Activated naive CD4-positive, alpha-beta T cell treated with anti-CD3 and anti-CD28 coated beads, Interleukin-2, amount 50 U/mL, for 24 hours (primary cell): ENCODE results near the gene PALD1.

Experiments used
- H3K27ac Mint-ChIP-seq: one replicate; pipeline ENCODE4 v1.8.0; 2021; ENCODE audit warnings: mild to moderate bottlenecking, mixed read lengths
- H3K27me3 Mint-ChIP-seq: one replicate; pipeline ENCODE4 v1.8.0; 2021; ENCODE audit warnings: mixed read lengths
- H3K36me3 Mint-ChIP-seq: one replicate; pipeline ENCODE4 v1.8.0; 2021; ENCODE audit warnings: mixed read lengths
- H3K4me1 Mint-ChIP-seq: one replicate; pipeline ENCODE4 v1.8.0; 2021; ENCODE audit warnings: mixed read lengths
- H3K4me3 Mint-ChIP-seq: one replicate; pipeline ENCODE4 v1.8.0; 2021; ENCODE audit warnings: mild to moderate bottlenecking, mixed read lengths
- H3K9me3 Mint-ChIP-seq: one replicate; pipeline ENCODE4 v1.8.0; 2021; ENCODE audit warnings: mixed read lengths

Gene PALD1

DNA sequence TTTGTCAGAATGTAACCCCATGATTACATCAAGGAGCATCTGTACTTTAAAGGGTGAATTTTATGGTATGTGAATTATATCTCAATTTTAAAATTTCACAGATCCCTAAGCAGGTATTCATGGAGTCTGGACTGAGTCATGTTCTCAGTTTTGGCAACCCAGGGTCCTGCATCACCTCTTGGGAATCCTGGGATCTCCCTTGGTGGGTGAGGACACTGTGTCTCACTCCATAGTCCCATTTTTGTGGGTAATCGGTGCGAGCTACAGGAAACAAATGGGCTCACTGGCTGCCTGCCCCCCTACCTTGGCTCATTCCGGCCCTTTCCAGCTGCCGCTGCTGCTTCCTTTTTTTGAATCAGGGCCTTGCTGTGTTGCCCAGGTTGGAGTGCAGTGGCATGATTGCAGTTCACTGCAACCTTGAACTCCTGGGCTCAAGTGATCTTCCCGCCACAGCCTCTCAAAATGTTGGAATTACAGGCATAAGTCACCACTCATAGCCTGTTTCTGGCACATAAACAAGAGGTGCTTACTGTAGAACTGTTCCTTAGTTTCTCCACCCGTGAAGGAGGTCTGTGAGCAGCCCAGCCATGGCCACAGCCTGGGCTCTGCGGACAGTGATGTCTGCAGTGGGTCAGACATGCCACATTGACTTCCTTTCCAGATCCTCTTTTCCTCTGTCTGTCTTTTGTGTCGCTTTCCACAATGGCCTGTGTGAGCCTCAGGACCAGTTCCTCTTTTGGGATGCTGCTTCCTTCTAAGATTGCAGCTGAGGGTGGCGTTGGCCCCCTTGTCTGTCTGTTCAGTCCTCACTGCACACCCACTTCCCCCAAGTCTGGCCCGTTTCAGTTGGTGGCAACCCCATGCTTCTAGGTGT is 14.5 kb downstream of the PALD1 start:
- Mint-ChIP-seq H3K36me3 (no peaks in the 10 kb centered on the region), H3K27ac (peak overlapping the region; percentile 47), H3K4me3 (no peak overlapping the region), H3K4me1 (peaks cover 20% of the 10 kb centered on the region), H3K9me3 (no peaks in the 10 kb centered on the region), H3K27me3 (no peaks in the 10 kb centered on the region)

DNA sequence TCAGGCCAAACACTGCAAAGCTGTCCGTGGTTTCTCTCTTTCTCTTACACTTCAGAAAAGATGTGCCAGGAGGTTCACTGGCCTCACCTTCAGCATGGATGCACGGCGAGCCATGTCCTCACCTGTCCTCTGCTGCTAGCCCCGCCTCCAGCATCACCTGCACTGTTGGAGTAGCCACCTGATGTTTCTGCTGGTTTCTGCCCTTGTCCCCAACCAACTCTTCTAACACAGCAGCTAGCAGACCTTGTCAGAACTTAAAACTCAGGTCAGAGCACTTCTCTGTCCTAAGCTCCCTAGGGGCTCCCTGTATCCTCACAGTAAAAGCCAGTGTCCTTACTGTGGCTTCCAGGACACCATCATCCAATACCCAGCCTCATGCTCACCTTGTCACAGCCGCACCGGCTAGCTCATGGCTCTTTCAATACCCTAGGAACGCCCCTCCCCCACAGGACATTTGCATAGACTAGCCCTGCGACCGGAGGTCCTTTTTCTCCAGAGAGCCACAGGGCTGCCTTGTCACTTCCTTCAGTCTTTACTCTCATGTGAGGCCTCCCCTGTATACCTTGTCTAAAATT is 15.2 kb downstream of the PALD1 start:
- Mint-ChIP-seq H3K27ac (peak overlapping the region; percentile 47), H3K27me3 (no peaks in the 10 kb centered on the region), H3K4me3 (no peak overlapping the region), H3K36me3 (no peaks in the 10 kb centered on the region), H3K4me1 (peaks cover 20% of the 10 kb centered on the region), H3K9me3 (no peaks in the 10 kb centered on the region)

DNA sequence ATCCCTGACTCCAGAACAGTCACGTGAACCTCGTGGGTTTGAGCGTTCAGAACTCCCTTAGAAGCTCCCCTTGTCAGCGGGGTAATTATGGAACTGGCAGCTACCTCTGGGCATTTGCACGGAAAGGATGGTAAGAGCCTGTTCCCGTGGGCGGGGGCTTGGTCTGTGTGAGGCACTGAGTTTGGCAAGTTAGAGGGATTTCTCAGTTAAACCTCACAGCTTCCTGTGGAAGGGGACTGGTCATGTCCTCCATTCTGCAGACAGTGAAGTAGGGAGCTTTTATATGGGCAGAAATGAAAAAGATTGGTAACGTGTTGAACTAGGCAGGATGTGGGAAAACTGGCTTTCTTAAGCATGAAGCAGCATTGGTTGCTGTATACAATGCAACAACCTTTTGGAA is 16.0 kb downstream of the PALD1 start:
- Mint-ChIP-seq H3K4me1 (peaks cover 20% of the 10 kb centered on the region), H3K27ac (no peak overlapping the region)

DNA sequence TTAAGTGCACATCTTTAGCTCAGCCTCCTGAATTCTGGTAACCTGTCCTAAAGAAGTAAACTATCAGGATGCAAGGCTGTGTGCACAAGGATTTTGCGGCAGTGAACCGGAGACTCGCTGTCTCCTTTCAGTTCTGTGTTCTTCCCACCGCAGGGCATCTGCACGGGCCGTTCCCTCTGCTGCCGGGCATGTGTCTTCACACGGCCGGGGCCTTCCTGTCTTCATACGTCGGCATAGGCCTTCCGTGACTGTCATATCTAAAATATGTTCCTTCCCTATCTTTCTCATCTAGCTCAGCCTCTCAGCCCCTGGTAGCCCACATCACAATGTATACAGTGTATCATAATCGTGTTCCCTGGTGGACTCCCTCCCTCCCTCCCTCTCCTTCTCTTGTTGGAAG is 16.4 kb downstream of the PALD1 start:
- no peak overlapping the region for H3K27ac Mint-ChIP-seq
- H3K4me1 Mint-ChIP-seq, result peaks cover 20% of the 10 kb centered on the region
- no peaks in the 10 kb centered on the region for H3K36me3 Mint-ChIP-seq
- peak overlapping the region; percentile 31 for H3K4me3 Mint-ChIP-seq
- H3K9me3 Mint-ChIP-seq, result no peaks in the 10 kb centered on the region
- no peaks in the 10 kb centered on the region for H3K27me3 Mint-ChIP-seq

More for the DNA sequence above, 16.0 kb downstream of the PALD1 start:
- no peaks in the 10 kb centered on the region for H3K27me3 Mint-ChIP-seq
- no peaks in the 10 kb centered on the region for H3K9me3 Mint-ChIP-seq
- peak overlapping the region; percentile 31 for H3K4me3 Mint-ChIP-seq
- H3K36me3 Mint-ChIP-seq, result no peaks in the 10 kb centered on the region

DNA sequence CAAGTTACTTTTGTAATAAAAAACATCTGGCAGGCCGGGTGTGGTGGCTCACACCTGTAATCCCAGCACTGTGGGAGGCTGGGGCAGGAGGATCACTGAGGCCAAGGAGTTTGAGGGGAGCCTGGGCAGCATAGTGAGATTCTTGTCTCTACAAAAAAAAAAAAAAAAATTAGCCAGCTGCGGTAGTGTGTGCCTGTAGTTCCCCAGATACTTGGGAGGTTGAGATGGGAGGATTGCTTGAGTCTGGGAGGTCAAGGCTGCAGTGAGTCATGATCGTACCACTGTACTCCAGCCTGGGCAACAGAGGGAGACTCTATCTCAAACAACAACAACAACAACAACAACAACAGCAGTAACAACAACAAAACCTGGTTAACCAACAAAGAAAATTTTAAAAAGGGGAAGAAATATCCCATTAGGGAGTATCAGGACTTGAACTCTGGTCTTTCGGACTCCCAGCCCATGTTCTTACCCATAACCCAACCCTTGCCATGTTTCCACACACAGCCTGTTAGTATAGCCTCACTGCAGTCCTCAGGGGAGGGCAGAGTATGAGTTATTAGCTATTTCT is 17.2 kb downstream of the PALD1 start:
- H3K4me3 Mint-ChIP-seq, result no peak overlapping the region
- H3K36me3 Mint-ChIP-seq, result no peaks in the 10 kb centered on the region
- H3K9me3 Mint-ChIP-seq, result no peaks in the 10 kb centered on the region
- H3K27ac Mint-ChIP-seq, result no peak overlapping the region
- H3K4me1 Mint-ChIP-seq, result peaks cover 20% of the 10 kb centered on the region
- H3K27me3 Mint-ChIP-seq, result no peaks in the 10 kb centered on the region

DNA sequence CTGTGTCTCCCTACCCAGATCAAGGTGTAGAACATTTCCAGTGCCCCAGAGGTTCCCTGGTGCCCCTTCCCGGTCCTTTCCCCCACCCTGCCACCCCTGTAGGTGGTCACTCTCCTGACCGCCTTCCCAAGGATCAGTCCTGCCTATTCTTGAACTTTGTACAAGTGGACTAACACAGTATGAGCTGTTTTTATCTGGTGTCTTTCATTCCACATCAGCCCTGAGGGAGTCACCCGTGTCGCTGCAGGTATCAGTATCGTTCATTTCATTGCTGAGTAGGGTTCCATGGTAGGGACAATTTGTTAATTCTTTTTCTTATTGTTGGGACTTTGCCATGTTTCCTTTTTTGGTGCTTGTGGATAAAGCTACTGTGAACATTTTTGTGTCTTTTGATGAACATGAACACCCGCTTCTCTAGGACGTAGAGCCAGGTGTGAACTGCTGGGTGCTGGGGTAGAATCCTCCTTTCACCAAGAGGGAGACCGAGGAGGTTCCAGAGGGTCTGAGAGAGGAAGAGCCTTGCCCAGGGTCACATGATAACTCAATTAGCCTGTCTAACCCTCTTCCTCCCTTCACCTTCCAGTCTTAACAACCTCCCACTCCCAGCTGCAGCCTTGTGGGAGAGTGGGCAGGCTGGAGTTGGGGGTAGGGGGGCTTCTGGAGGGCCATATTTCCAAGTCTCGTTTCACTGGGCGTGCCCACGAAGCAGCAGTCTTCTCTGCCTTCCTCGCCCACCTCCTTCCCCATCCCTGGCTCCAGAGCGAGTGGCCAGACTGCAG is 18.0 kb downstream of the PALD1 start:
- Mint-ChIP-seq H3K4me3 (no peak overlapping the region), H3K27ac (no peak overlapping the region), H3K4me1 (peaks cover 20% of the 10 kb centered on the region), H3K27me3 (no peaks in the 10 kb centered on the region), H3K36me3 (no peaks in the 10 kb centered on the region), H3K9me3 (no peaks in the 10 kb centered on the region)

DNA sequence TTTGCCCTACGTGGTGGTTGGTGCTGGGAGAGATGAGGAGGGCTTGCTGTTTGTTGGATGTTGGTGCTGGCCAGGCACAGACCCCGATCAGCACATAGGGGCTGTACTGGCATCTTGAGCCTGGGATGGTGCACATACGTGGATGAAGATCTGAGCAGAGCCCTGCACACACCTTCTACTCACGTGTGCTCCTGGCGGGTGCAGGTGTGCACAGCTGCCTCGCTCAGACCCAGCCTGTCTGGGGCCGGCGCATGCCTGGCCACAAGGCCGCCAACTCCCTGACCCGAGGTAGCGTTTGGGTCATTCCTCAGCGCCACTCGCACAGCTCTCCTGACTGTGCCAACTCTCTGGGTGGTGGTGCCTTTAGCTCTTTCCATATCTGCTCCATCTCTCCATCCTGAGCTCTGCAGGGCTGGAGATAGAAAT is 18.6 kb downstream of the PALD1 start:
- no peaks in the 10 kb centered on the region for H3K27me3 Mint-ChIP-seq
- H3K36me3 Mint-ChIP-seq, result no peaks in the 10 kb centered on the region
- H3K9me3 Mint-ChIP-seq, result no peaks in the 10 kb centered on the region
- peaks cover 20% of the 10 kb centered on the region for H3K4me1 Mint-ChIP-seq
- no peak overlapping the region for H3K27ac Mint-ChIP-seq
- H3K4me3 Mint-ChIP-seq, result no peak overlapping the region

DNA sequence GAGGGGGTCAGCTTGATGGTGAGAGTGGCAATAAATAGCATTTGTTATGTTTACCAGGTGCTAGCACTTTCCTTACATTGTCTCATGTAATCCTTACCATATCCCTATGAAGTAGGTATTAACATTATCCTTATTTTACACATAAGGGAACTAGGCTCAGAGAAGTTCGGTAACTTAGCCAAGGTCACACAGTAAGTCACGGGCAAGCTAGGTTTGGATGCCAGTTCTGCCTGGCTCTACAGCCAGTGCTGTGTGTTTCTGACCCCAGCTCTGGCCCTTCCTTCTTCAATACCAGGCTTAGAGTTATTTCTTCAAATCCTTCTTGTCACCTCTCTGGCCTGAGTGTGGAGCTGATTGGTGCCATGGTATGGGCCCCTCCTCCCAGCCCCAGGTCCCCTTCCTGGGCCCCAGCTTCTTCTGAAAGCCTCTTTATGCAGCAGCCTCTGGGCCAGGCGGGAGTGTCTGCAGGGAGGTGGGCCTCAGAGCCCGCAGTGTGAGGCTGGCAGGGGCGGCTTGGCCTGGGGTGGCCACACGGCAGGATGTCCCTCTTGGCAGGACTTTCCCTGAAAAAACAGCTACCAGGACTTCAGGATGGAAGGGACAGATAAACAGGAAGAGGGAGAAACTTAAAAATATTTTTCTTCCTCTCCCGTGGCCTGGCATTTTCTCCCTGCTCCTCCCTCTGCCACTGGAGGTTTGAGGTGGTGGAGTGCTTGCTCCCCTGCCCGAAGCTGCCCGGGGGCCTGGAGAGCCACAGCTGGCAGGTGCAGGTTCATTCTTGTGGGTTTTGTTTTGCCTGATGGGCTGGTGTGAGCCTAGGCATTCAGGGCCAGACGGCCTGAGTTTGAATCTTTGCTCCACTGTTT is 20.6 kb downstream of the PALD1 start:
- H3K4me1 Mint-ChIP-seq, result peaks cover 13% of the 10 kb centered on the region
- H3K4me3 Mint-ChIP-seq, result no peak overlapping the region
- no peaks in the 10 kb centered on the region for H3K27me3 Mint-ChIP-seq
- no peaks in the 10 kb centered on the region for H3K36me3 Mint-ChIP-seq
- no peak overlapping the region for H3K27ac Mint-ChIP-seq
- H3K9me3 Mint-ChIP-seq, result no peaks in the 10 kb centered on the region

DNA sequence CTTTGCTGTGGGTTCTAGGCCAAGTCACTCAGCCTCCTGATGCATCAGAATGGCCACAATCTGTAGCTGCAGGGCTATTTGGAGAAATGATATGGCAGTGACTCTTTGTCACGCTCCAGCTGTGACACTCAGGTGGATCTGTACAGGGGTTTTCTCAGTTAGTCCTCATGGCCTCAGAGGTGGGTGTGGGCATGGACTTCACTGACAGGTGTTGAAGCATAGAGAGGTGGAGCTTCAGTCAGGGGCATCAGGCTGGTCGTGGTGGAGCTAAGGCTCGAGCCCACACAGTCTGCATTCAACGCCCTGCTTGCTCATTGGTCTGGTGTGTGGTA is 21.2 kb downstream of the PALD1 start:
- Mint-ChIP-seq H3K27me3 (no peaks in the 10 kb centered on the region), H3K36me3 (no peaks in the 10 kb centered on the region), H3K4me1 (peaks cover 7% of the 10 kb centered on the region), H3K9me3 (no peaks in the 10 kb centered on the region), H3K4me3 (no peak overlapping the region), H3K27ac (no peak overlapping the region)

DNA sequence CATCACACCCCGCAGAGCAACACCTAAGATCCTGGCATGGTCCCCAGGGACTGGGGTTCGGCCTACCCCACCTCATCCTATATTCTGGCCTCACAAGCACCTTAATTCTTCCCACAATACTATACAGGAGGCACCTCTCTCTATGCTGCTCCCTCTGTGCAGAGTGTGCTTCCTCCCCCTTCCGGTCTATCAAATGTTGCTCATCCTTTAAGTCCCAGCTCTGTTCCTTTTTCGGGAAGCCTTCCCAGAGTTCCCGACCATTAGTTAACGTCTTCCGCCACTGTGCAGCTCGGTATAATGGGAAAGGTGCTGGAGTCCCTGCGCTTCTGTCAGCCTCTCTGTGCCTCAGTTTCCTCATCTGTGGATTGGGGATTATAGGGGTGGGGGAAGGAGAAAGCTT is 21.8 kb downstream of the PALD1 start:
- no peaks in the 10 kb centered on the region for H3K9me3 Mint-ChIP-seq
- no peaks in the 10 kb centered on the region for H3K27me3 Mint-ChIP-seq
- no peak overlapping the region for H3K4me3 Mint-ChIP-seq
- H3K27ac Mint-ChIP-seq, result no peak overlapping the region
- no peaks in the 10 kb centered on the region for H3K36me3 Mint-ChIP-seq
- H3K4me1 Mint-ChIP-seq, result peaks cover 1% of the 10 kb centered on the region

DNA sequence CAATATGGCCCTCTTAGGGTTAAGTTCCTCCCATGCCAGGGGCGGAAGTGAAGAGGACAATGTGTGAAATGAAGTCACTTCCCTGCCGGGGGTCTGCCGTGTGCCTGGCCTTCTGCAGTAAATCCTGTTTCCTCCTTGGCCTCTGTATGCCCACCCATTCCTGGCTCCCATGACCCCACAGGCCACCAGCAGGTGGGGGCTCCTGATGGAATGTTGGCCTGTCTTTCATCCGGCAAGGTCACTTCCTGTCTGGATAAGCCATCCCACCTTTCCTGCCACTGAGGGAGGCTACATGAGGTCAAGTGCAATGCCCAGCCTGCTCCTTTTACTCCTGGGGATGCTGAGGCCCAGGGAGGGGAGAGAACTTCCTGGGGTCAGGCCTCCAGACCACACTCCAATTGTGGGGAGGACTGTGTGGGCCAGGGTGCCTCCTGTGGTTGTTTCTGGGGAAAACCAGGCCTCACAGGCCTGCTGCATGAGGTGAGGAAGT is 22.3 kb downstream of the PALD1 start:
- no peak overlapping the region for H3K27ac Mint-ChIP-seq
- H3K4me1 Mint-ChIP-seq, result no peaks in the 10 kb centered on the region
- H3K27me3 Mint-ChIP-seq, result no peaks in the 10 kb centered on the region
- H3K36me3 Mint-ChIP-seq, result no peaks in the 10 kb centered on the region
- H3K9me3 Mint-ChIP-seq, result no peaks in the 10 kb centered on the region
- H3K4me3 Mint-ChIP-seq, result no peak overlapping the region

DNA sequence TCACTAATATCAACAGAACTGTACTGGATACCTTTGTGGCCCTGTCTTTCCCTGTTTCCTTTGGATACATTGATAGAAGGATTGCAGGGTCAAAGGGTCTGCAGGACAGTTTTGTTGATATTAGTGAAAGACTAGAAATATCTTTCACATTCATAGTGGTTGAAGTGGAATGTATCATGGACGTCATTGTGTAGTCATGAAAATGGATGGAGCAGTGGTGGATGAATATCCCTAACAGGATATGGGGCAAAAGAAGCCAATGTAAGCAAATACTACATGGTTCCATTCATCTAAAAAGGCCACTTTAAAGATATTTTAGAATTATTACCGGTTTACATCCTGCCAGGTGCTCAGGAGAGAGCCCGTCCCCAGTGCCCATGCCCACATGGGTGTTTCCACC is 23.8 kb downstream of the PALD1 start:
- no peak overlapping the region for H3K27ac Mint-ChIP-seq
- no peak overlapping the region for H3K4me3 Mint-ChIP-seq
- no peaks in the 10 kb centered on the region for H3K4me1 Mint-ChIP-seq
- no peaks in the 10 kb centered on the region for H3K9me3 Mint-ChIP-seq
- H3K27me3 Mint-ChIP-seq, result no peaks in the 10 kb centered on the region
- H3K36me3 Mint-ChIP-seq, result no peaks in the 10 kb centered on the region

DNA sequence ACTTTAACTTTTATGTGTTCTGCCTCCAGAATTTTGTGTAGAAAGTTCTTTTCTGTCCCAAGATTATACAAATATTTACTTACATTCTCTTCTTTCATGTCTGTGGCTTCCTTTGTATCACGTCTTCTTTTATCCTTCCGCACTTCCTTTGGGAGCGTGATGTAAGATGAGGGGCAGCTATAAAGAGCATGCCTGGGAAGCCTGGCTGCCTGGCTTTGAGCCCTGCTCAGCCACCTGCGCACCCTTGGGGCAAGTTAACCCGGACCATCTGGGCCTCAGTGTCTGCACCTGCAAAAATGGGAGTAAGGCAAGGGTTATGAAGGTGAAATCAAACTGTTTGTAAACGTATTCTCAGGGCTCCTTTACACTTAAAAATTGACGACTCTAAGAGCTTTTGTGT is 25.2 kb downstream of the PALD1 start:
- Mint-ChIP-seq H3K4me3 (no peak overlapping the region), H3K27me3 (no peaks in the 10 kb centered on the region), H3K4me1 (no peaks in the 10 kb centered on the region), H3K27ac (no peak overlapping the region), H3K9me3 (no peaks in the 10 kb centered on the region), H3K36me3 (no peaks in the 10 kb centered on the region)

DNA sequence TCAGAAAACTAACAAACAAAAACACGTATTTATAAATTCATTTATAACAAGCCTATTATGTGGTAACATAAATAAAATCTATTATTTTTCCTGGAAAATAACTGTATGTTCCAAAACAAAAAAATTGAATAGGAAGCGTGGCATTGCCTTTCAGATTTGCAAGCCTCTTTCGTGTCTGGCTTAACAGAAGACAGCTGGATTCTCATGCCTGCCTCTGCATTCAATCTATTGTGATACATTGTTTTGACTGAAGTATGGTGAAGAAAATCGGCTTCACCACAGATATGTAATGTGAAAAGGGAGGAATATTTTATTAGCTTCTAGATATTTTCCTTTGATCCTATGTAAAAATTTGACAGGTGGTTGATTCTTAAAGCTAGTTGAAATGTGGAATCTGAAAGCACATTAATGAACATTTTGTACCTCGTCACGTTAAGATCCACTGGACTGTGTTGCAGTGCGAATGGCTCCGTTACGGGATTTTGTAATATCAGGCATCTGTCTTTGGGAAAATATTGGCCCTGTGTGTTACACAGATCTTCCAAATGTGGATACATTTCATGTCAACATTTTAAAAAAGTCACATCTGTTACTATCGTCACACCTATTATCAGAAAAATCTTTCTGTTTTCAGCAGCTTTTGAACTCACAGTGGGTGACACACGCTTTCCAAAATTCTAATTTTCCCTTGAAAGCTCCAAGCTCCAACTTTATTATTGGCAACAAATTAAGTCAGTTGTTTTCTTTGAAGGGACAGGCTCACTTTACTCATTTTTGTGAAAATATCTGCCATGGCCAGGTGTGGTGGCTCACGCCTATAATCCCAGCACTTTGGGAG is 26.2 kb downstream of the PALD1 start:
- Mint-ChIP-seq H3K4me3 (no peak overlapping the region), H3K4me1 (no peaks in the 10 kb centered on the region), H3K27me3 (no peaks in the 10 kb centered on the region), H3K9me3 (no peaks in the 10 kb centered on the region), H3K27ac (no peak overlapping the region), H3K36me3 (no peaks in the 10 kb centered on the region)
